Activated CD8-positive, alpha-beta T cell treated with anti-CD3 and anti-CD28 coated beads for 36 hours (primary cell): ENCODE results near the gene ATP4B. TPM values are rescaled to one million over a fixed set of nuclear protein-coding genes. Genes with fewer than 3 reads are reported as not detected.

Source experiments
- ATAC-seq: fragments of 200-7000 bp; cut with Tn5 transposase; one replicate; pipeline ENCODE4 v1.10.0; 2021; ENCODE audit warnings: mild to moderate bottlenecking, moderate library complexity
- CTCF ChIA-PET: fragments of 350-600 bp; sonication (Branson Sonifier 250); formaldehyde crosslinking; loops from one replicate; lab custom pipeline; 2021; ENCODE audit warnings: antibody characterized with exemption; lab: Charles Lee
- POLR2A ChIA-PET: fragments of 350-600 bp; sonication (Branson Sonifier 250); formaldehyde crosslinking; loops from one replicate; lab custom pipeline; 2021; ENCODE audit warnings: antibody characterized with exemption; lab: Charles Lee
- DNase-seq: peaks from one replicate; pipeline ENCODE4 v3.0.0-alpha.2; 2020
- H3K27ac Mint-ChIP-seq: one replicate; pipeline ENCODE4 v1.8.0; 2021; ENCODE audit warnings: mild to moderate bottlenecking, mixed read lengths
- H3K27me3 Mint-ChIP-seq: one replicate; pipeline ENCODE4 v1.8.0; 2021; ENCODE audit warnings: mixed read lengths
- H3K36me3 Mint-ChIP-seq: one replicate; pipeline ENCODE4 v1.8.0; 2021; ENCODE audit warnings: low read depth, mixed read lengths
- H3K4me1 Mint-ChIP-seq: one replicate; pipeline ENCODE4 v1.8.0; 2021; ENCODE audit warnings: low read depth, mixed read lengths
- H3K4me3 Mint-ChIP-seq: one replicate; pipeline ENCODE4 v1.8.0; 2021; ENCODE audit warnings: mild to moderate bottlenecking, moderate library complexity, mixed read lengths
- H3K9me3 Mint-ChIP-seq: one replicate; pipeline ENCODE4 v1.8.0; 2021; ENCODE audit warnings: mixed read lengths
- CTCF ChIP-seq: fragments of 200-600 bp; IDR thresholded peaks from one replicate; pipeline ENCODE4 v1.8.0; 2022; ENCODE audit warnings: antibody characterized with exemption, mild to moderate bottlenecking
- intact Hi-C: fragments of 100-400 bp; cut with micrococcal nuclease; formaldehyde crosslinking; loops from one replicate; pipeline ENCODE4 v1.10.0; 2022
- total RNA-seq, 2 experiments: library from RNA; stranded (reverse); gene quantifications; one replicate each; pipeline ENCODE4 v1.2.3, GENCODE V29; 2021

ATP4B gene
- total RNA-seq, 2 experiments from 2014 or later = not detected

- ATAC-seq (no peak), DNase-seq (no peak)
- Mint-ChIP-seq H3K4me1 (peaks cover 22% of the 10 kb centered on the region), H3K4me3 (no peak overlapping the region), H3K27ac (no peak overlapping the region), H3K27me3 (no peaks in the 10 kb centered on the region), H3K9me3 (no peaks in the 10 kb centered on the region), H3K36me3 (peaks cover 85% of the 10 kb centered on the region)
- POLR2A ChIA-PET = interaction anchor here (1.0 kb wide), 1 partner anchor 14 kb away, joined by 3 read pairs; no protein-coding TSS in a partner anchor
- CTCF ChIA-PET = interaction anchor here (0.9 kb wide), 1 partner anchor 47 kb away, joined by 3 read pairs; no protein-coding TSS in a partner anchor
- no peak for TF ChIP-seq CTCF
- intact Hi-C loops = no loop called here
Observed at GRCh38 chr13:113637262-113638160, 20.5 kb downstream of the ATP4B start.

- no peak overlapping the region for H3K4me3 Mint-ChIP-seq
- H3K9me3 Mint-ChIP-seq = no peaks in the 10 kb centered on the region
- intact Hi-C loops = no loop called here
- no peaks in the 10 kb centered on the region for H3K27me3 Mint-ChIP-seq
- ChIA-PET CTCF (interaction anchor here (0.9 kb wide), 1 partner anchor 46 kb away, joined by 3 read pairs; no protein-coding TSS in a partner anchor), POLR2A (no interaction called here)
- peaks cover 22% of the 10 kb centered on the region for H3K4me1 Mint-ChIP-seq
- no peak for DNase-seq
- TF ChIP-seq CTCF = no peak
- H3K36me3 Mint-ChIP-seq = peaks cover 80% of the 10 kb centered on the region
- no peak overlapping the region for H3K27ac Mint-ChIP-seq
- no peak for ATAC-seq
Observed at GRCh38 chr13:113636266-113636963, 21.6 kb downstream of the ATP4B start.

- Mint-ChIP-seq H3K4me3 (no peak overlapping the region), H3K4me1 (peaks cover 22% of the 10 kb centered on the region), H3K9me3 (no peaks in the 10 kb centered on the region), H3K36me3 (peaks cover 80% of the 10 kb centered on the region), H3K27me3 (no peaks in the 10 kb centered on the region), H3K27ac (no peak overlapping the region)
- ATAC-seq (no peak), DNase-seq (no peak)
- TF ChIP-seq CTCF = no peak
- ChIA-PET CTCF (no interaction called here), POLR2A (no interaction called here)
- intact Hi-C loops = no loop called here
Observed at GRCh38 chr13:113635709-113636108, 22.3 kb downstream of the ATP4B start.

- POLR2A ChIA-PET = no interaction called here
- Mint-ChIP-seq H3K4me1 (peaks cover 22% of the 10 kb centered on the region), H3K4me3 (no peak overlapping the region), H3K36me3 (peaks cover 78% of the 10 kb centered on the region), H3K27ac (no peak overlapping the region), H3K9me3 (no peaks in the 10 kb centered on the region), H3K27me3 (no peaks in the 10 kb centered on the region)
- intact Hi-C loops = no loop called here
- no peak for TF ChIP-seq CTCF
- DNase-seq (no peak), ATAC-seq (no peak)
- CTCF ChIA-PET = no interaction called here
Observed at GRCh38 chr13:113635048-113635420, 23.0 kb downstream of the ATP4B start.
